Liver (tissue), 9 donors: ENCODE measurements around the gene CCNY. TPM values are rescaled to one million over a fixed set of nuclear protein-coding genes. Genes with fewer than 3 reads are reported as not detected.

Experiments
- DNase-seq: peaks from one replicate; pipeline ENCODE4 v3.0.0-alpha.2; 2017; ENCODE audit warnings: low spot score
- H3K27ac ChIP-seq, 2 donors: one replicate each; pipeline ENCODE4 v1.7.0; 2013; ENCODE audit warnings: inconsistent platforms in 2 of 2, low read length in 2 of 2, control low read depth in 1 of 2, low read depth in 1 of 2, mild to moderate bottlenecking in 1 of 2
- H3K27me3 ChIP-seq, 4 donors: one replicate each; pipeline versions ENCODE4 v1.6.1 to v1.7.0; 2013; ENCODE audit warnings: low read length in 3 of 4, inconsistent platforms in 1 of 4, mild to moderate bottlenecking in 1 of 4, moderate library complexity in 1 of 4; ENCODE audit not compliant: control insufficient read depth in 4 of 4, insufficient read depth in 4 of 4
- H3K36me3 ChIP-seq, 4 donors: one replicate each; pipeline versions ENCODE4 v1.6.1 to v1.7.0; 2013; ENCODE audit warnings: low read length in 3 of 4, mild to moderate bottlenecking in 3 of 4, low read depth in 1 of 4, moderate library complexity in 1 of 4; ENCODE audit not compliant: control insufficient read depth in 4 of 4, insufficient read depth in 3 of 4
- H3K4me1 ChIP-seq, 4 donors: one replicate each; pipeline versions ENCODE4 v1.6.1 to v1.7.0; 2013; ENCODE audit warnings: low read length in 3 of 4, mild to moderate bottlenecking in 3 of 4, moderate library complexity in 1 of 4; ENCODE audit not compliant: control insufficient read depth in 4 of 4, insufficient read depth in 4 of 4
- H3K4me3 ChIP-seq, 3 donors: one replicate each; pipeline versions ENCODE4 v1.6.1 to v1.7.0; 2013; ENCODE audit warnings: low read length in 3 of 3, control low read depth in 1 of 3, low read depth in 1 of 3, mild to moderate bottlenecking in 1 of 3
- H3K9ac ChIP-seq, 2 donors: one replicate each; pipeline ENCODE4 v1.7.0; 2013; ENCODE audit warnings: low read length in 2 of 2, mild to moderate bottlenecking in 2 of 2, moderate library complexity in 2 of 2, control low read depth in 1 of 2, low read depth in 1 of 2
- H3K9me3 ChIP-seq, 4 donors: one replicate each; pipeline versions ENCODE4 v1.6.1 to v1.7.0; 2013; ENCODE audit warnings: low read length in 3 of 4; ENCODE audit not compliant: control insufficient read depth in 4 of 4
- ATF3 ChIP-seq: IDR thresholded peaks from 2 replicates; pipeline ENCODE4 v1.6.1; 2016; ENCODE audit warnings: antibody characterized with exemption
- CTCF ChIP-seq: fragments of 150-350 bp; IDR thresholded peaks from 2 replicates; pipeline ENCODE4 v1.5.1; 2017; ENCODE audit warnings: improper control_type of control experiment, low read depth, low read length; ENCODE audit not compliant: missing input control
- EGR1 ChIP-seq, 2 donors: IDR thresholded peaks; 2 replicates each; pipeline ENCODE4 v1.6.1; 2016 to 2018; ENCODE audit warnings: antibody characterized with exemption in 2 of 2, low read depth in 2 of 2
- FOXA1 ChIP-seq: IDR thresholded peaks from 2 replicates; pipeline ENCODE4 v1.6.1; 2016; ENCODE audit warnings: antibody characterized with exemption
- FOXA2 ChIP-seq: IDR thresholded peaks from 2 replicates; pipeline ENCODE4 v1.6.1; 2016; ENCODE audit warnings: antibody characterized with exemption
- GABPA ChIP-seq, 2 donors: IDR thresholded peaks in 1 of 2; conservative IDR thresholded peaks in 1 of 2; 2 replicates each; pipeline ENCODE4 v1.6.1; 2016; ENCODE audit warnings: antibody characterized with exemption in 2 of 2, mild to moderate bottlenecking in 1 of 2, moderate library complexity in 1 of 2
- HNF4A ChIP-seq, 2 donors: conservative IDR thresholded peaks; 2 replicates each; pipeline ENCODE4 v1.6.1; 2016; ENCODE audit warnings: antibody characterized with exemption in 2 of 2, mild to moderate bottlenecking in 2 of 2
- HNF4G ChIP-seq: IDR thresholded peaks from 2 replicates; pipeline ENCODE4 v1.6.1; 2016; ENCODE audit warnings: antibody characterized with exemption
- JUND ChIP-seq, 2 donors: IDR thresholded peaks; 2 replicates each; pipeline ENCODE4 v1.6.1; 2016; ENCODE audit warnings: antibody characterized with exemption in 2 of 2
- MAX ChIP-seq: IDR thresholded peaks from 2 replicates; pipeline ENCODE4 v1.6.1; 2016; ENCODE audit warnings: antibody characterized with exemption
- NR2F2 ChIP-seq: IDR thresholded peaks from 2 replicates; pipeline ENCODE4 v1.6.1; 2016; ENCODE audit warnings: antibody characterized with exemption
- RAD21 ChIP-seq, 2 donors: IDR thresholded peaks; 2 replicates each; pipeline ENCODE4 v1.6.1; 2016; ENCODE audit warnings: antibody characterized with exemption in 2 of 2, mild to moderate bottlenecking in 2 of 2
- REST ChIP-seq: IDR thresholded peaks from 2 replicates; pipeline ENCODE4 v1.6.1; 2016; ENCODE audit warnings: antibody characterized with exemption, mild to moderate bottlenecking
- RXRA ChIP-seq, 2 donors: IDR thresholded peaks; 2 replicates each; pipeline ENCODE4 v1.6.1; 2017 to 2018; ENCODE audit warnings: antibody characterized with exemption in 2 of 2, mild to moderate bottlenecking in 1 of 2
- TAF1 ChIP-seq: conservative IDR thresholded peaks from 2 replicates; pipeline ENCODE4 v1.6.1; 2016; ENCODE audit warnings: antibody characterized with exemption, mild to moderate bottlenecking
- YY1 ChIP-seq: IDR thresholded peaks from 2 replicates; pipeline ENCODE4 v1.6.1; 2016; ENCODE audit warnings: antibody characterized with exemption, mild to moderate bottlenecking
- ZBTB33 ChIP-seq: IDR thresholded peaks from 2 replicates; pipeline ENCODE4 v1.6.1; 2016; ENCODE audit warnings: antibody characterized with exemption
- WGBS: extraction: QIAGEN DNeasy Blood & Tissue Kit; methylation state at CpG from one replicate; pipeline ENCODE4 v1.1.7; 2013; 5-methylcytosine and 5-hydroxymethylcytosine counted together
- polyA plus RNA-seq, 2 donors: library from polyadenylated mRNA; stranded (reverse) in 1 of 2; unstranded in 1 of 2; fragments of 200-250 nt in 1 of 2; fragments of >200 nt in 1 of 2; fragmentation: Nextera tagmentation in 1 of 2; extraction: Ambion mirVana in 1 of 2; gene quantifications; one replicate each; pipeline versions ENCODE4 v1.2.1 to v1.2.3, GENCODE V29; 2013 to 2015
- total RNA-seq, 2 donors: library from RNA; depleted of rRNA; stranded (reverse); fragments of >200 nt; gene quantifications; one replicate each; pipeline ENCODE4 v1.2.3, GENCODE V29; 2014
- donor health status: healthy.
- donor health status: healthy.
- donor health status: healthy.
- donor health status: healthy.
- donor health status: healthy.

The CCNY gene
- total and polyA plus RNA-seq, 4 donors: 17.6 to 38.4 (median 21.8) TPM

- TF ChIP-seq CTCF (no peak), HNF4A (conservative IDR thresholded peaks at IDR 0.05) (no peak), RAD21 (IDR thresholded peaks at IDR 0.05) (no peak), ATF3 (no peak), HNF4G (no peak), REST (no peak), ZBTB33 (no peak), TAF1 (no peak), EGR1 (IDR thresholded peaks at IDR 0.05; ENCODE audit: low read depth in 2 of 2) (no peak), YY1 (no peak), JUND (IDR thresholded peaks at IDR 0.05) (no peak), GABPA (IDR thresholded peaks at IDR 0.05 in 1 of 2, conservative IDR thresholded peaks at IDR 0.05 in 1 of 2) (no peak), FOXA2 (no peak), RXRA (IDR thresholded peaks at IDR 0.05) (no peak), MAX (no peak), NR2F2 (no peak), FOXA1 (no peak)
- H3K36me3 ChIP-seq: peaks cover under 1 to 9% (median 3%) of the 10 kb centered on the region in 4 donors
- H3K4me1 ChIP-seq: no peaks in the 10 kb centered on the region
- no peak overlapping the region for H3K9ac ChIP-seq
- H3K4me3 ChIP-seq: no peak overlapping the region
- no peak for DNase-seq
- WGBS: 96% methylated on average over 4 of the region's 4 CpGs
- no peaks in the 10 kb centered on the region for H3K9me3 ChIP-seq
- H3K27ac ChIP-seq: no peak overlapping the region
- no peaks in the 10 kb centered on the region for H3K27me3 ChIP-seq
These were observed 206.0 kb downstream of the CCNY start for GRCh38 chr10:35542303-35542702.
